Epithelial cell of proximal tubule (primary cell): ENCODE measurements around the gene IL4I1. TPM values are rescaled to one million over a fixed set of nuclear protein-coding genes. Genes with fewer than 3 reads are reported as not detected.

ENCODE experiments used
- DNase-seq: peaks from one replicate; pipeline ENCODE4 v3.0.0-alpha.2; 2011; ENCODE audit warnings: low read depth
- H3K4me3 ChIP-seq: 2 replicates; pipeline ENCODE4 v1.5.1; 2011; ENCODE audit warnings: low read depth, mild to moderate bottlenecking, low read length
- CTCF ChIP-seq: conservative IDR thresholded peaks from 2 replicates; pipeline ENCODE4 v1.5.1; 2012; ENCODE audit warnings: low read depth, mild to moderate bottlenecking, low read length
- total RNA-seq: library from RNA; depleted of rRNA; stranded (reverse); fragments of >200 nt; gene quantifications from 2 replicates; pipeline ENCODE4 v1.2.3, GENCODE V29; 2015

IL4I1 gene
- total RNA-seq, 1 donor from 2014 or later, result 9.5 TPM

DNA sequence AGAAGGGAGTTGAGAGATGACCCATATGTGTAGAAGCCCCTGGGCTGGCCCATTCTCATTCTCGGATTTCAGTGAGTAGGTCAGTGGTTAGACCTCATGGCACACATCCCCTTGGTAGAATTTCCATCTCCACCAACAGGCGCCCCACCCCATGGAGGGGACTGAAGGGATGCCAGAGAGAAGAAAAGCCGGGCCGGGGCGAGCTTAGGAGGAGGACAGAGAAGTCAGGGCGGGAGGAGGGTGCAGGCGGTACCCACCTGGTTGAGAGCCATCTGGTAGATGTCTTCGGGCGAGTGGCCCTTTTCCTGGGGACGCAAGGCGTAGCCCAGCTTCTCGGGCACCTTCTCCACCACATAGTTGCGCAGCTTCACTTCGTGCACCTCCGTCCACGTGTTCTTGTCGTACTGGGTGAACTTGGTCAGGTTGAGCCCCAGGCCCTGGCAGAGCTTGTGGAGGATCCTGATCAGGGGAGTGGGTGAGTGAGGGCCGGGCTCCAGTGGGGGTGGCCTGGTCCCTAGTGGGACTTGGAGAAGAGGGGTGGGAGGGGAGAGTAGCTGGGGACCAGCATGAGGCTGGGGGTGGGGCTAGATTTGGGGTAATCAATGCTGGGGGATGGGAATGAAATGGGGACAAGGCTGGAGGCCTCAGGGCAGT is 2.5 kb downstream of the IL4I1 start:
- TF ChIP-seq CTCF, result no peak
- no peak overlapping the region for H3K4me3 ChIP-seq
- DNase-seq, result no peak

DNA sequence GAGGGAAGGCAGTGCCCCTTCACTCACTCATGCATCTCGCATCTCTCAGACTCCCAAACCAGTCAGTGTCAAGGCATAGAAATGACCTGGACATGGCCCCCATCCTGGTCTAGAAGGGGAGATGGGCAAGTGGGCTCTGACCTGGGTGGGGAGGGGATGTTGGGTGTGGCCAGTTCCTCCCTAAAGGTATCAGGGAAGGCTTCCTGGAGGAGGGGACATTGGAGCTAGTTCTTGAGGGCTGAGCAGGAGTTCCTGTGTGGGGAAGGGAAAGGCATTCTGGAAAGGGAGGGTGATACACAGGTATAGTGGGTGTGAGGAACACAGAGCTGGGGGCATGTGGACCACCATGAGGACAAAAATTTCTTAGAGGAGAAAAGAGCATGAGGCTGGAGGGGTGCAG is 4.0 kb downstream of the IL4I1 start:
- no peak for TF ChIP-seq CTCF
- H3K4me3 ChIP-seq, result no peak overlapping the region
- DNase-seq, result no peak

- TF ChIP-seq CTCF, result no peak
- H3K4me3 ChIP-seq, result no peak overlapping the region
- no peak for DNase-seq
Measured at GRCh38 chr19:49891393-49891792, 5.3 kb downstream of the IL4I1 start.

DNA sequence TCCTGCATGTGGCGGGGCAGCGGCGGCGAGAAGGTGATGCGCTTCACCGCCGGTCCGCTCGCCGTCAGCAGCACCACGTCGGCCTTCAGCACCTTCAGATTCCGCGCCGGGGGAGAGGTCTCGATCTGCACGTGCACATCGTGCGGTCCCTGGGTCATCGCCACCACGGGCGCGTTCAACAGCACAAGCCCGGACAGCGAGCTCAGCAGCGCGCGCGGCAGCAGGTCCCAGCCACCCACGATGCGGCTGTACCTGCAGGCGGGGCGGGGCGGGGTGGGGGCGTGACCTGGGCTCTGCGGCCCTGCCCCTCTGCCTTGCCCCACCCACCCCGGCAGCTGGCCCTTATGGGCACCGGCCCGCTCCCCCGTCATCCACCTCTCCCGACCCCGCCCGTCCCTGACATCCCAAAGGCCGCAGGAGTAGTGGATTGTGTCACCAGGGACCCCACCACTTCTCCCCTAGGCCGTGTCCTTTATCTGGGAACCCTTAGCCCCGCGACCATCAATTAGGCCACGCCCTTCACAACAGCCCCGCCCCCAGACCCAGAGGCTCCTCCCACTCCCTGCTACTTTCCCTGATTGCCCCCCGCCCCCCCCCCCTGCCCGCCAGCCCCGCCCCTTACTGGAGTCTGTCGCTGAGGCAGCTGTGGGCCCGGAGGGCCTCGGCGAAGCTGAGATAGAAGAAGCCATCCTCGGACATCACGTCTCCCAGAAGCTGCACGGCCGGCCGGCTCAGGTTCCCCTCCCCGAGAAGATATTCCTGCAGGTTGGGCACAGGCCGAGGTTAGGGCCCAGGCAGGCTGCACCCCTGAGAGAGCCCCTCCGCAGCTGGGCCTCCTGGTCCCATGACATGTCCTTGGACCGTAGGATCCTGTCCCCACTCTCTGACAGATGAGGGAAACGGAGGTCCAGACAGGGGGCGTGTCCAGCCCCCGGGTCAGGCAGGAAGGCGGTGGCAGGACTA is 6.1 kb downstream of the IL4I1 start:
- peak; percentile 25 for TF ChIP-seq CTCF
- H3K4me3 ChIP-seq, result peak overlapping the region; percentile 30
- no peak for DNase-seq

DNA sequence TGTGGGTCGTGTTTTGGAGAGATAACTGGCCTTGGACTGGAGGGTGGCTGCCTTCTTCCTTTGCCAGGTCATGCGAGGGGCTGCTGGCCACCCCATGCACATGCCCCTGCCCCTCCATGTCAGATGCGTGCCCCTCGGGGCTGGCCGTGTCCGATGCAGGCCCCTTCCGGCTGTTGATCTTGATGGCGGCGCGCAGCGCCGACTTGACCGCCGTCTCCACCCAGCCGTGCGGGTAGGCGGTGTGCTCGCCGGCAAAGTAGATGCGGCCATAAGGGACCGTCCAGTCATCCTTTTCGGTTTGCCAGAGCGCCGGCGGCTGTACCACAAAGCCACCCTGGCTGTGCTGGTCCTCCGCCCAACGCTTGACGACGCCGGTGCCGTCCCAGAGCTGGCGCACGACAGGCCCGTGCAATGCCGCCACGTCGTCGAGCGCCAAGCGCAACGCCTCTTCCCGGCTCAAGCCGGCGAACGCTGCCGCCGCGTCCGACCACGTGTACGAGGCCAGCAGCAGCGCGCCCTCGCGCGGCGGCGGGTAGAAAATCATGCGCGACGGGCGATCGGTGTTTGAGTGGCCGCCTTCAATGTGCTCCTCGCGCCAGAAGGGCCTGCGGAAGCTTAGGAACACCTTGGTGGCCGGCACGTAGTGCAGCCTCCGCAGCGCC is 6.9 kb downstream of the IL4I1 start:
- peak; percentile 55 for TF ChIP-seq CTCF
- peak overlapping the region; percentile 30 for H3K4me3 ChIP-seq
- DNase-seq, result no peak

- no peak overlapping the region for H3K4me3 ChIP-seq
- no peak for TF ChIP-seq CTCF
- DNase-seq, result no peak
Measured at GRCh38 chr19:49889038-49889686, 7.5 kb downstream of the IL4I1 start.
